ENCODE data around the gene ZNF710. TPM values are rescaled to one million over a fixed set of nuclear protein-coding genes. Genes with fewer than 3 reads are reported as not detected.

Gene ZNF710
- total RNA-seq, 4 donors from 2014 or later: 6.6 to 13.8 (median 10.1) TPM

GRCh38 chr15:90036806-90037510, 35.8 kb downstream of the ZNF710 start:
- DNase-seq (ENCODE audit: extremely low spot score): no peak
- 86% methylated on average over 11 of the region's 11 CpGs for WGBS
- Histone ChIP-seq H3K36me3 (no peaks in the 10 kb centered on the region), H3K4me1 (peaks cover 23 to 69% (median 64%) of the 10 kb centered on the region in 4 donors), H3K4me3 (no peak overlapping the region), H3K9me3 (no peaks in the 10 kb centered on the region), H3K27me3 (no peaks in the 10 kb centered on the region), H3K27ac (replicated peaks in 1 of 4) (peak overlapping the region in 1 of 4 donors; percentile 14)
- no peak for TF ChIP-seq EP300 (IDR thresholded peaks at IDR 0.05)
- no peak for TF ChIP-seq POLR2AphosphoS5 (IDR thresholded peaks at IDR 0.05)
- TF ChIP-seq CTCF (IDR thresholded peaks at IDR 0.05): no peak
- no peak for TF ChIP-seq POLR2A (IDR thresholded peaks at IDR 0.05; ENCODE audit: low read depth)
- intact Hi-C loops (cut with DNase I): no loop called here

GRCh38 chr15:90037511-90037860, 36.4 kb downstream of the ZNF710 start:
- H3K36me3 ChIP-seq: no peaks in the 10 kb centered on the region
- WGBS: 90% methylated on average over 5 of the region's 5 CpGs
- TF ChIP-seq POLR2AphosphoS5 (IDR thresholded peaks at IDR 0.05) (no peak), POLR2A (IDR thresholded peaks at IDR 0.05; ENCODE audit: low read depth) (no peak), CTCF (IDR thresholded peaks at IDR 0.05) (no peak), EP300 (IDR thresholded peaks at IDR 0.05) (no peak)
- DNase-seq (ENCODE audit: extremely low spot score): no peak
- H3K27me3 ChIP-seq: no peaks in the 10 kb centered on the region
- no peaks in the 10 kb centered on the region for H3K9me3 ChIP-seq
- intact Hi-C loops (cut with DNase I): no loop called here
- peaks cover 23 to 64% (median 61%) of the 10 kb centered on the region in 4 donors for H3K4me1 ChIP-seq
- H3K4me3 ChIP-seq: no peak overlapping the region
- no peak overlapping the region for H3K27ac ChIP-seq (replicated peaks in 1 of 4)

- DNase-seq (ENCODE audit: extremely low spot score): no peak
- intact Hi-C loops (cut with DNase I): no loop called here
- H3K27ac ChIP-seq (replicated peaks in 1 of 4): no peak overlapping the region
- H3K4me1 ChIP-seq: peaks cover 23 to 67% (median 56%) of the 10 kb centered on the region in 4 donors
- H3K4me3 ChIP-seq: no peak overlapping the region
- no peaks in the 10 kb centered on the region for H3K36me3 ChIP-seq
- no peaks in the 10 kb centered on the region for H3K27me3 ChIP-seq
- TF ChIP-seq CTCF (IDR thresholded peaks at IDR 0.05) (no peak), POLR2A (IDR thresholded peaks at IDR 0.05; ENCODE audit: low read depth) (no peak), POLR2AphosphoS5 (IDR thresholded peaks at IDR 0.05) (no peak), EP300 (IDR thresholded peaks at IDR 0.05) (no peak)
- H3K9me3 ChIP-seq: no peaks in the 10 kb centered on the region
- WGBS: 68% methylated on average over 8 of the region's 14 CpGs
Measured at GRCh38 chr15:90037961-90038631, 37.0 kb downstream of the ZNF710 start.

- no peak for TF ChIP-seq POLR2AphosphoS5 (IDR thresholded peaks at IDR 0.05)
- TF ChIP-seq POLR2A (IDR thresholded peaks at IDR 0.05; ENCODE audit: low read depth): no peak
- TF ChIP-seq EP300 (IDR thresholded peaks at IDR 0.05): no peak
- TF ChIP-seq CTCF (IDR thresholded peaks at IDR 0.05): no peak
- intact Hi-C loops (cut with DNase I): no loop called here
- Histone ChIP-seq H3K4me3 (no peak overlapping the region), H3K27me3 (no peaks in the 10 kb centered on the region), H3K9me3 (no peaks in the 10 kb centered on the region), H3K36me3 (no peaks in the 10 kb centered on the region), H3K27ac (replicated peaks in 1 of 4) (no peak overlapping the region), H3K4me1 (peaks cover 23 to 67% (median 50%) of the 10 kb centered on the region in 4 donors)
- WGBS: 85% methylated on average over 3 of the region's 3 CpGs
- DNase-seq (ENCODE audit: extremely low spot score): no peak
Measured at GRCh38 chr15:90038632-90039095, 37.5 kb downstream of the ZNF710 start.

All from esophagus muscularis mucosa (tissue), 4 donors.